ENCODE measurements around the gene ANKRD39. TPM values are rescaled to one million over a fixed set of nuclear protein-coding genes. Genes with fewer than 3 reads are reported as not detected.

ANKRD39 gene
- total and polyA plus RNA-seq, 2 of the 4 experiments (the other 2 are of a cell fraction), result 12.5 to 17.0 TPM

GRCh38 chr2:96808176-96808837, 49.5 kb downstream of the ANKRD39 start:
- Histone ChIP-seq H2AK9ac (replicated peaks; ENCODE audit: low read depth, low read length, poor library complexity) (no peak overlapping the region), H2BK15ac (ENCODE audit: low read depth, low read length) (no peak overlapping the region), H3K36me3 (ENCODE audit: control insufficient read depth, insufficient read depth, low read length) (0 out of 2 replicates have a peak, but pooled peaks cover 1% of the 10 kb centered on the region), H3K9me1 (ENCODE audit: insufficient read depth, low read length) (peaks cover 4% of the 10 kb centered on the region; the same call in 1 of the 2 replicates), H2AFZ (replicated peaks; ENCODE audit: low read length, poor library complexity) (no peak overlapping the region), H3K9me3 (ENCODE audit: control insufficient read depth, insufficient read depth, low read length) (no peaks in the 10 kb centered on the region), H3K23ac (ENCODE audit: low read depth, low read length) (no peak overlapping the region), H4K20me1 (ENCODE audit: insufficient read depth, low read length) (no peaks in the 10 kb centered on the region), H4K5ac (ENCODE audit: low read depth, low read length) (no peak overlapping the region), H3K27me3 (ENCODE audit: control insufficient read depth, insufficient read depth, low read length) (no peaks in the 10 kb centered on the region), H3K27ac (ENCODE audit: insufficient read depth, low read length) (no peak overlapping the region), H2BK120ac (ENCODE audit: low read depth, low read length) (no peak overlapping the region), H3K4me3 (ENCODE audit: insufficient read depth, low read depth, low read length) (no peak overlapping the region), H4K91ac (ENCODE audit: insufficient read depth, low read depth, low read length) (no peak overlapping the region), H3K4me1 (ENCODE audit: control insufficient read depth, insufficient read depth, low read length) (peaks cover 5% of the 10 kb centered on the region), H3K56ac (ENCODE audit: extremely low read depth, insufficient read depth, low read length) (no peak overlapping the region), H3K4me2 (ENCODE audit: low read depth, low read length) (no peak overlapping the region), H3K79me1 (ENCODE audit: low read depth in 1 of 2, low read length in 2 of 2) (no peaks in the 10 kb centered on the region), H3K4ac (ENCODE audit: low read depth, low read length) (no peak overlapping the region), H3K18ac (ENCODE audit: low read depth, low read length) (no peak overlapping the region), H2BK20ac (ENCODE audit: low read depth, low read length) (no peak overlapping the region), H2AK5ac (ENCODE audit: low read depth, low read length) (no peak overlapping the region), H3K14ac (replicated peaks; ENCODE audit: low read depth, low read length) (no peak overlapping the region), H4K8ac (ENCODE audit: low read depth in 2 of 2, low read length in 2 of 2) (no peak overlapping the region), H3K9ac (ENCODE audit: low read depth, low read length) (no peak overlapping the region), H2BK5ac (ENCODE audit: low read depth, low read length, poor library complexity, severe bottlenecking) (no peak overlapping the region)
- BruUV-seq (replicated peaks), result no TSS peak
- in situ Hi-C loops (cut with MboI; ENCODE audit: low sequenced_read_pairs) (no loop called here), intact Hi-C loops (cut with micrococcal nuclease) (no loop called here), dilution Hi-C loops (cut with HindIII; ENCODE audit: low sequenced_read_pairs, unreplicated experiment) (no loop called here)
- ChIA-PET CTCF (no interaction called here), POLR2A (ENCODE audit: unreplicated experiment) (no interaction called here)
- ATAC-seq (ENCODE audit: low read depth) (no peak), DNase-seq (no peak)
- TF ChIP-seq SMC3 (IDR thresholded peaks at IDR 0.05; ENCODE audit: low read depth, low read length) (no peak), CEBPB (IDR thresholded peaks at IDR 0.05; ENCODE audit: low read depth, low read length) (peak; percentile 70)
- 93% methylated on average over 3 of the region's 10 CpGs; no CpG with 5 or more reads in 1 of the 2 experiments for WGBS, 2 experiments (ENCODE audit: extremely low coverage in 2 of 2, insufficient read length in 1 of 2)

Data from IMR-90 (cell line).